Sigmoid colon (tissue), 4 donors: ENCODE data around the gene GMFB.

Source experiments
- CTCF ChIP-seq, 4 experiments: fragments of 450-650 bp in 3 of 4; fragments of 200-600 bp in 1 of 4; IDR thresholded peaks; one replicate each; pipeline ENCODE4 v1.5.1; 2016 to 2019; ENCODE audit warnings: antibody characterized with exemption in 4 of 4, mild to moderate bottlenecking in 3 of 4, moderate library complexity in 2 of 4
- EP300 ChIP-seq, 4 donors: sonication (generic); formaldehyde crosslinking; IDR thresholded peaks; one replicate each; pipeline ENCODE4 v1.6.1; 2017; ENCODE audit warnings: antibody characterized with exemption in 4 of 4
- POLR2A ChIP-seq, 2 donors: fragments of 450-650 bp; IDR thresholded peaks; one replicate each; pipeline ENCODE4 v1.6.1; 2016; ENCODE audit warnings: antibody characterized with exemption in 2 of 2, mild to moderate bottlenecking in 2 of 2, moderate library complexity in 2 of 2
- POLR2AphosphoS5 ChIP-seq, 4 donors: sonication (generic); formaldehyde crosslinking; IDR thresholded peaks; one replicate each; pipeline ENCODE4 v1.6.1; 2017; ENCODE audit warnings: antibody characterized with exemption in 4 of 4

- TF ChIP-seq CTCF (IDR thresholded peaks at IDR 0.05) (no peak), POLR2A (IDR thresholded peaks at IDR 0.05) (no peak), EP300 (IDR thresholded peaks at IDR 0.05) (no peak), POLR2AphosphoS5 (IDR thresholded peaks at IDR 0.05) (no peak)
Observed at GRCh38 chr14:54533100-54533499, 44.3 kb upstream of the GMFB start.
